HG03064 (cell line): ENCODE results near the gene SLC15A4.
"Not testable (repeated sequence)": the region's sequence is repeated elsewhere in the genome, so short reads cannot be mapped to it uniquely, and the experiment has no call there.

Experiments used
- ATAC-seq: cut with Tn5 transposase; IDR thresholded peaks from one replicate; pipeline ENCODE4 v1.9.1; 2021; ENCODE audit warnings: low read depth; ENCODE audit not compliant: unreplicated experiment

SLC15A4 gene

DNA sequence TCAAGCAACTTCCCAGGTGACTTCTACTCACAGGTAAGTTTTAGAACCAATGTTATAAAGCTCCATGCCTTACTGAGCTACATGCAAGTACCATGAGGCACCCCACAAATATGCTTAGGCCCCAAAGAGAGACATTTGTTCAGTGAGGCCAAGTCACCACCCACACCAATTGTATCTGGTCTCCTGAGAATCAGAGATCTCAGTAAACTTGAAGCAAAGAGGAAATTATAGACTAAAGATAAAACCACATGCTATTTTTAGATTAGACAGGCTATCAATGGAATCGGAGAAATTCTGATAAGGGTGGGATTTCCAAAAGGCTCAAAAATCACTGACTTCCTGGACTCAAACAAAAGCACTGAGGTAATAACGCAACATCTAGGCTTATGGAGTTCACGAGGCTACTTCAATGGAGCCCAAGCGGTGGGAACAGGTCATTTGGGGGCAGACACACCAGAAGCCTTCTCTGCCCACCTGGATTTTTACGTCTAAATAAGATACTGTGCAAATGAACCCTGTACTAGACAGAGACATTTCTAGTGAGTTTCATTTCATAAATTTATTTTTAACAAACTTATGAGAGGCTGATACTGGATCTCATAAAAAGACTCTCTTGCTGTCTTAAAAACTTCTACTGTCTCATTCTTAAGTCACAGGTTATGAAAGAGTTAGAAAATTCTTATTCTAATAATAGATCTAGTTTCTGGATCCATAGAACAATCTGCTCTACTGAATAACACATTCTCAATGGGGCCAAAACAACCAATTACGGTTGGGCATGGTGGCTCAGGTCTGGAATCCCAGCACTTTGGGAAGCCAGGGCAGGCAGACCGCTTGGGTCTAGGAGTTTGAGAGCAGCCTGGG, 7.7 kb downstream of the SLC15A4 start:
- no peak for ATAC-seq

- ATAC-seq, result no peak
Measured at GRCh38 chr12:128814411-128815261, 9.1 kb downstream of the SLC15A4 start.

GRCh38 chr12:128813883-128814282, 9.9 kb downstream of the SLC15A4 start:
- no peak for ATAC-seq

- ATAC-seq, result no peak
Measured at GRCh38 chr12:128813392-128813791, 10.4 kb downstream of the SLC15A4 start.

- no peak for ATAC-seq
Measured at GRCh38 chr12:128811806-128812205, 12.0 kb downstream of the SLC15A4 start.

- peak; percentile 82 for ATAC-seq
Measured at GRCh38 chr12:128810182-128811127, 13.3 kb downstream of the SLC15A4 start.

DNA sequence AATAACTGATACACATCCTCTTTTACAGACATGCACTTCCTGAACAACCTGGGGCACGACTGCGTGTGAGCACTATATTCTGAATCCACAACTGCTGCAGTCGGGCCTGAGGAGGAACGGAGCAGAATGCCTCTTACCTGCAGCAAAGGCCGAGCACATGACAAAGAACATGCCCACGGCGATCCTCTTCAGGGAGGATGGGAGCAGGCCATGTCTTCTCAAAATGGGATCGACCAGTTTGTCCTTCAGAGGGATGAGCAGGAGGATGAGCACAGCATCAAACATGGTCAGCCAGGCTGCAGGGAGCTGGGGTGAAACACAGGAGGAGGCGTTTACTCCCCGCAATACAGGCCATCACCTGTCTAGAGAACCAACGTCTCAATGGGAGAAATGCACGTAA, 15.1 kb downstream of the SLC15A4 start:
- ATAC-seq, result no peak

DNA sequence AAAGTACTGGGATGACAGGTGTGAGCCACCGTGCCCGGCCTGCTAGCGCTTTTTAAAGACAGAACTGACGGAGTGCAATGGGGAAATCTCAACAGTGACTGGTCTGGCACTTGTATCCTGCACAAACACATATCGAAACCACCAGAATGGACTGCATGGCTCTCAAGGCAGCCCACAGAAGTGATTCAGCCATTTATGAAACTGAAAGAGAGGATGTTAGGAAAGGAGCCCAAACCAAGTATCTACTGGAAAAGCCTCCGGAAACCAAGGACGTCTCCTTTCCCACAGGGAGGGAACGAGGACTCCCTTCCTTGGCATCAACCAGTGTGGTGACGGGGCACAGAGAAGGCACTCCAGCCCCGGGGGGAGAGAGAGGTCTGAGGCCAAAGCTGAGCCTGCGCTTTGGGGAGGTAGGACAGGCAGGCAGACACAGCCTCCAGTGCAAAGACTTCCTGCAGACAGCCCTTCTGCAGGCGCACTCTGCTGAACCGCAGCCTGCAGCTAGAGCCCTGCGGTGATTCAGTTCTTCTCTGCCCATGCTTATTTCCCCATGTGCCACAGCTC, 16.5 kb downstream of the SLC15A4 start:
- no peak for ATAC-seq

GRCh38 chr12:128806573-128806972, 17.2 kb downstream of the SLC15A4 start:
- no peak for ATAC-seq

GRCh38 chr12:128805406-128805805, 18.4 kb downstream of the SLC15A4 start:
- ATAC-seq, result not testable (repeated sequence)

DNA sequence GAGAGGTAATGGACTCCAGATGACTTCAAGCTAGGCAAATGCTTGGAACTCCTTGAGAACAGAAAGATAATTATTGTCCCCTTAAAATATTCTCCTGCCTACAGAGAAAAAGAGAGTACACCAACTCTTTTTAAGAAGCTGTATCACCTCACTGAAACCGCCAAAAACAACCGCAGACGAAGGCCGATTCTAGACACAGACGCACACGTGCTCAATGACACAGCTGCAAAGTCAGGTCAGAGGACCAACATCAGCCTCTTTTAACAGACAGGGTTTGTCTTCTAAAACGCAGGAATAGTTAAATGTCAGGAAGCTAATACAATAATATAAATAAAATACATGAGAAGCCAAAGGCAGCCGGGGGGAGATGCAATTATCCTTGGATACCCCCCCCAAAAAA, 19.0 kb downstream of the SLC15A4 start:
- ATAC-seq, result no peak

DNA sequence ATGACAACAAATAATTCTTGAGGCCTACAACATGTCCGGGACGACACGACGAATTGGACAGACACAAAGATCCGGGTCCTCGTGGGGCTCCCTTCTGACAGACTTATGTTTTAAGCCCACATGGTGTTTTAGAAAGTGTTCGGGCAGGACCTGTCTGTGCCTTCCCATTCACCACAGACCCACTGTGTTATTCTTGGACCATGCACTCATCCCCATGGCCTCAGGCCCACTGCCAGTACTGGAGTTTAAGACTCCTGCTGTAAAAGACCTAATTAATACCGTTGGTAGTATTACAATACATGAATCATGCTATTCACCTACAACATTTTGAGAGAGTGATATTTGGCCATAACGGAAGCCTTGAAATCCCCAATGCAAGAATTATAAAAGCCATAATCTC, 20.0 kb downstream of the SLC15A4 start:
- ATAC-seq, result no peak

DNA sequence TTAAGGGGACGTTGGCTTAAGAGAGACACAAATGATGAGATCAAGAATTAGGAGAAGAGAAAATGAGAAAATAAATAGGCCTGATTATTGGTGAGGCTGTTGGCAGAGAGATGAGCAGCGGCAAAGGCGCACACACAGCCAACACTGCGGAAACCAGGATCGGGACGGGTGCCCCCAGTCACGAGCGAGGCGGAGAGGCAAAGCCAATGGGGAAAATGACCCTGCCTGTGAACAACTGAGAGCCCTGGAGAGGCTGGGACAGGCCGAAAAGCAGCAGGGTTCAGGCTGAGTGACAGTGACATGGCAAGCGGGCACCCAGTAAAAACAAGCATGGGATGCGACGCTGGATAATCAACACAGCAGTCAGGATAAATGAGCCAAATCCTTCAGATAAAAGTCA, 21.0 kb downstream of the SLC15A4 start:
- ATAC-seq, result no peak

DNA sequence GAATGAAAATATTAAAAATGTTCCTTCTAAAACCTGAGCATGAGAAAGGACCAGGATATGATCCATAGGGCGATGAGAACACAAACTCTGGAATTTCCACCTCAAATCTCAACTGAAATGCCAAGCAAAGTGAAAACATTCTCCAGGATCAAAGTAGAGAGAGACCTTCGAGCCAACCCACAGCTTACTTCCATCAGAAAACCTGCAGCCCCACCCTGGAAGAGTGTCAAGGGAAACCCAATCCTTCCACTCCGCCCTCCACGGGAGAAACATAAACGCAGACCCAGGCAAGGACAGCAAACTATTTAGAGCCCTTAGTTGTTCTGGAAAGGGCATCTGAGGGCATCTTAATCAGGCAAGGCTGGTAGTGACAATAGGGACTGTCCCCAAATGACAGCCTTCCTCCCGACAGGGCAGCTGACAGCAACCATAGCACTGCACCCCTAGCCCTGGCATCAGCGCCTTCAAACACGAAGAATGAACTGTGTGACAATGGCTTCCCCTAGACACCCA, 21.8 kb downstream of the SLC15A4 start:
- ATAC-seq, result no peak

GRCh38 chr12:128800606-128801005, 23.2 kb downstream of the SLC15A4 start:
- ATAC-seq, result no peak

DNA sequence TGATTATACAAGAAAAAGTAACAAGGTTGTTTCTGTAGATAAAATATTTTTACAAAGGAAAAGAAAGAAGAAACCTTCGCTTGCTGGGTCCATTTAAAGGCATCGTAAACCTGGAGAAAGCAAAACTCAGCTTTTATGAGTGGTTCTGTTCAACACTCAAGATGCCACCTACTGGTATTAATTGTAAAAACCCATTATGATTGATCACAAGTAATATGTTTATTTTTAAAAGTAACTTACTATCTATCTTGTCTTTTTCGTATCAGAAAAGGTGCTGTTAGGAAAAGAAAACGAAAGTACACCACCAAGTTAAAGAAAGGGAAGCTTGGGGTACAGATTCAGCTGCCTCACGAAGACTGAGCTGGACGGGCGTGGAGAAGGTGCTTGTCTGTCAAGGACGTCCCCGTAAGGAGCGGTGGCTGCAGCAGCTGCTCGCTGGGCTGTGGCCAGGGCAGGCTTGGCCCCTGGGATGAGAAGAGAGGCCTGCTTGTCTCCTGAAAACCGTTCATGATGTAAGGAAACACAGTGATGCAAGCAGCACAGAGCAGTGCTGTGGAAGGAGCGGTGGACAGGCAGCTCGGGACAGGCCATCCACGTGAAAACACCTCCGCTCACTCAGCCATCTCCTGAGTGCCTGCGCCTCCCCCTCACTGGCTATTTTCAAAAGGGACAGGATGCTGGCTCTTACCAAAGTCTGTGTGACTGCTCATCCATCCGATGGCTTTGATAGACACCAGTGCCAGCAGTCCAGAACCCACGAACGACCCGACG, 25.0 kb downstream of the SLC15A4 start:
- no peak for ATAC-seq

GRCh38 chr12:128797119-128798118, 26.3 kb downstream of the SLC15A4 start:
- peak; percentile 50 for ATAC-seq
